ENCODE data around the gene ITPR2.
"Not testable (repeated sequence)": the region's sequence is repeated elsewhere in the genome, so short reads cannot be mapped to it uniquely, and the experiment has no call there.

ITPR2 gene

DNA sequence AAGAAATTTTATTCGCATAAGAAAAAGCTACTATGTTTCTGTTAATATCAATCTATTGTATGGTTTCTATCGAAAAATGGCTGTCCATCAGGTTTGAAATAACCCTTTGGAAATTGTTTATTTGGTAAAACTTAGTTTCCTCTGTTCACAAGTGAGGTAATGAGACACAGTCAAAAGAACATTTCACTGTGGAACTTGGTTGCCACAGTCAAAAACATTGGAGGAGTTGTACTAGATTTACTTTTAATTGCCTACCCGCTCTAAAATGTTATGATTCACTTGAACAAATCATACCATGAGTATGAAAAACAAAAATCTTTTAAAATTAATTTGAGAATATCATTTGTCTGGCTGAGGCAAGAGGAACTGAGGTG, 46.5 kb downstream of the ITPR2 start:
- no peak for DNase-seq

DNA sequence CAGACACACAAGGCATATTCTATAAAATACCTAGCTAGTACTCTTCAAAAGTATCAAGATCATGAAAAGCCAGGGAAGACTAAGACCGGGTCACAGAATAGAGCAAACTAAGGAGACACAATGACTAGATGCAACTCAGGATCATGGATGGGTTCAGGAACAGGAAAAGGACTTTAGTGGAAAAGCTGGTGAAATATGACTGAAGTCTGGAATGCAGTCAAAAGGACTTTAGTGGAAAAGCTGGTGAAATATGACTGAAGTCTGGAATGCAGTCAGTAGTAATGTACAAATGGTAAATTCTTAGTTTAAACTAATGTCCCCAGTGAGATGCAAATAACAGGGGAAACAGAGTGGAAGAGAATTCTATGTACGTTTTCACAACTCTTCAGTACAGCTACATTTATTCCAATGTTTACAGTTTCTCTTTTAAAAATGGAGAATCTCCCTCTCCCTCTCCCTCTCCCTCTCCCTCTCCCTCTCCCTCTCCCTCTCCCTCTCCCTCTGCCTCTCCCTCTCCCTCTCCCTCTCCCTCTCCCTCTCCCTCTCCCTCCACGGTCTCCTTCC, 49.1 kb downstream of the ITPR2 start:
- DNase-seq: not testable (repeated sequence)

DNA sequence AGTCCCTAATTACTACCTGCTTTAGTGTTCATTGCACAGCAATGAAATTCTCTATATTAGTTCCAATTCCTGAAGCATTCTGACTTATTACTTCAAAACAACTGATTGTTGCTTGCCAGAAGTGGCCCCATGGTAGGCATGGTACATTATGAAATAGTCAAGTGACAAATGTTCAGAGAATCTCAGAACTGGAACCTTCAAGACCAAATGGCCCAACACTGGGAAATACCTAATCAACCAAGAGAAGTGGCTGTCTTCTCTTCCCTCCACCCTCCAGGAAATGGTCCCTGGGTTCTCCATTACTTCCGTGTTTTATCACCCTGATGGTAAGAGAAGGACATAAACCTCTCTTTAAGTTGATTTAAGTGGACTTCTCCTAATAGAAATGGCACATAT, 49.9 kb downstream of the ITPR2 start:
- DNase-seq: no peak

DNA sequence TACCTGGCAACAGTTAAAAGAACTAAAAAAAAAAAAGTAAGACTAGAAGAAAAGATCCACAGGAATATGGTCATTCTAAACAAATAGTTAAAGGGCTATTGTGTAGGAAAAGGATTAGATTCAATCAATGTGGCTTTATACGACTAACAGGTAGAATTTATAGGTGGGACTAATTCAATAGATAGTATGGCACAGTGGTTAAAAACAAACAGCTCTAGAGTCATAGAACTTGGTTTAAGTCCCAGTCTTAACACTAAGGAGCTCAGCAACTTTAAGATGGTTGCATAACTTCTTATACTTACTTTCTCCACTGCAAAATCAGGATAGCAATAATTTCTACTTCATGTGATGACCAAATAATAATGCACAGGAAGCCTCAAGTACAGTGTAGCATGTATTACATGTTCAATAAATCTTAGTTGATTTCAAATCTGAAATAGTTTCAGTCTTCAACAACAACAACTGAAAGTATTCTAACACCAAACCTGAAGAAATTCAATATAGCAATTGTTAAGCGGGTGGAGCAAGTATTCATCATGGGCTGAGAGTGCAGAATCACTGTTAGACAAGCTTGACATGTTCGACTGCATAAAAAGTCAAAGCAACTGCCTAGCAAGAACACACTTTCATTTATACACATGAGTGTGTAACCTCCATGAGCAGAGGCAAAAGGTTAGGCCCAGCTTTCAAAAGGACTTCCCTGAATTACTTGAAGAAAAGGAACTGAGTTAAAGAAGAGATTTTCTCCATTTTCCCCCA, 50.4 kb downstream of the ITPR2 start:
- DNase-seq: no peak

DNA sequence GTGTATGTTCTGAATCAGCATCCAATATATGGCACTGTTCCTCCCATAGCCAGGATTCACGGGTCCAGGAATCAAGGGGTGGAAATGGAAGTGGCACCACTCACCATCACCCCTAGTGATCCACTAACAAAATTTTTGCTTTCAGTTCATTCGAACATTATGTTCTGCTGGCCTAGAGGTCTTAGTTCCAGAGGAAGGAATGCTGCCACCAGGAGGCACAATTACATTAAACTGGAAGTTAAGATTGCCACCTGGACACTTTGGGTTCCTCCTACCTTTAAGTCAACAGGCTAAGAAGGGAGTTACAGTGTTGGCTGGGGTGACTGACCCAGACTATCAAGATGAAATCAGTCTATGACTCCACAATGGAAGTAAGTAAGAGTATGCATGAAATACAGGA, 52.3 kb downstream of the ITPR2 start:
- not testable (repeated sequence) for DNase-seq

DNA sequence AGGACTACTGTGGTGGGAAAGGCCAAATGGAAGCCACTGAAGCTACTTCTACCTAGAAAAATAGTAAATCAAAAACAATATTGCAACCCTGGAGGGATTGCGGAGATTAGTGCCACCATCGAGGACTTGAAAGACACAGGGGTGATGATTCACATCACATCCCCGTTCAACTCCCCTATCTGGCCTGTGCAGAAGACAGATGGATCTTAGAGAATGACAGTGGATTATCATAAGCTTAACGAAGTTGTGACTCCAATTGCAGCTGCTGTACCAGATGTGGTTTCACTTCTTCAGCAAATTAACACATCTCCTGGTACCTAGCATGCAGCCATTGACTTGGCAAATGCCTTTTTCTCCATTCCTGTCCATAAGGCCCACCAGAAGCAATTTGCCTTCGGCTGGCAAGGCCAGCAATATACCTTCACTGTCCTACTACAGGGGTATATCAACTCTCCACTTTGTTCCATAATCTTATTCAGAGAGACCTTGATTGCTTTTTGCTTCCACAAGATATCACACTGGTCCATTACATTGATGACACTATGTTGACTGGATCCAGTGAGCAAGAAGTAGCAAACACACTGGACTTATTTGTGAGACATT, 54.7 kb downstream of the ITPR2 start:
- DNase-seq: not testable (repeated sequence)

DNA sequence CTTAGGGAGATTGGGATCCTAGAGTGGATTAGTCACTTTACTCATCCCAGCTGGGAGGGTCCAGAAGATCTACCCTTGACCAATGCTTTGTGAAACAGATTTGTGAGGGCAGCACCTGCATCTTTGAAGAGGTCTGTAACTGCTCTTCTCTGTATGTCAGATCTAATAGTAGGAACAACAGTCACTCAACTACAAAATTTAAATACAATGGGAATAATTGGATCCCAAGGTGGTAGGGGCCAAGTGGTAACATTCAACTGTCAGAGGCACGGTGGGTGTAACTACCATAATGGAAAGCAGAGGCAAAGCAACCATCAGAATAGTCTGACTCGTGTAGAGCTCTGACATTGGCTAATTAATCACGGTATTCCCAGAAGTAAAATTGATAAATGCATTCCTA, 55.8 kb downstream of the ITPR2 start:
- no peak for DNase-seq

DNA sequence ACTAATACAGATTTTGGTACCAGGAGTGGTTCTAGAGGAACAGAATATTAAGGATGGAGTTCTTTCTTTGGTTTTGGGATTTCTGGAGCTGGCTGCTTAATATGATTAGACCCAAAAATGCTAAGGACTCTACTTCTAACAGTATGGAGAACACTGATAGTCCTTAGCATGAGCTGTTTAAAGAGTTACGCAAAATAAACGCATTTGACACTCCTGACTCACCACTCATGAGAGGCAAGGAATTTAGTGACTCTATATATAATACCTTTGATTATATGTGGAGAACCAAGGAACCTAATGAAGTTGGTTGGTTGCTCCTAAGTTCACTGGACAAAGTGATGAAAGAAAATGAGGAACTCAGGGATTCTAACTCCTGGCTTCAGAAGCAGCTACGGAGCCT, 57.0 kb downstream of the ITPR2 start:
- DNase-seq: not testable (repeated sequence)

DNA sequence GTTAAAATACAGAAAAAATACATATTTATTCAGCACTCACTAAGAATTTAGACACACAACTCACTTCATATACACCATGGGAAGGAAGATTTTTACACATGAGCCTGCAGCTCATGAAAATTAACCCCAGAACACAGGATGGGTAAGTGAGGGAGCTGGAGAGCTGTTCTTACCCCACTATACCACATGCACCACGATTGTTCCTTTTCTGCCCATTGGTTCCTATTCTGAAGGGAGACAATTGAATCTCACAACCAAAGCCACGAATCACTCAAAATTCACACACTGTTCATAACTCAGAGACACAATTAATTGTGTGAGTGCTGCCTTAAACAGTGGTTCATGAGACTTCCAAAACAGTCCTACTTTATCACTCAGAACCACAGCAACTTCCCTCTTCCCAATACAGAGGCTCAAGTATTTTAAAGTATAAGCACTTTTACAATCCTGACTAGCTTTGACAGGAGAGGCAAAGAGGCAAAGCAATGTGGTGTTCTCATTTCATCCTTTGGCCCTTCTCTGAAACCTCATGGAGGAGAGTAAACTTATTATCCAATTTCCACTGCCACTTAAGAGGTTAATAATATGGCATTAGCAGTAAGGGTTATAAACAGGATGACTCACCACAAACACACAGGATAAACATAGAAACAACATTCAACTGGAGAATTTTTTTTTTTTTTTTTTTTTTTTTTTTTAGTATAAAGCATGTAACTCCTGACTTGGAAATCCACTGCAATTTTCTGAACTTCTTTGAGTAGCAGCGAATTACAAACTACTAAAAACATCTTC, 59.5 kb downstream of the ITPR2 start:
- DNase-seq: no peak

DNA sequence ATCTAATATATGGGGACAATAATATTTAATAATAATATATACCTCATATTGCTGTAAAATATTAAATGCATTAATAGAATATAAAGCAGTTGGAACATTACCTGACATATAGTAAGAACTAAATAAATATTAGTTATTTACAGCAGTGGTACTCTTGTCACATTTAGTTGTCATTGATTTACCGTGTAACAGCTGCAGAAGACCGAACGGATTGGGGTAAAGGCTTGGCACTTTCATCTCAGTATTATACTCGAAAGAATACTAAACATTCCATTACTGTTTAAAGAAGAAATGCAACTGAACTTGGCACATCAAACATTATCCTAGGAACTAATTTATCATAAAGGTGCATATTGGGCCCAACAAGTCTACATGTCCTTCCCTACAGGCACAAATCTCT, 61.1 kb downstream of the ITPR2 start:
- DNase-seq: no peak

DNA sequence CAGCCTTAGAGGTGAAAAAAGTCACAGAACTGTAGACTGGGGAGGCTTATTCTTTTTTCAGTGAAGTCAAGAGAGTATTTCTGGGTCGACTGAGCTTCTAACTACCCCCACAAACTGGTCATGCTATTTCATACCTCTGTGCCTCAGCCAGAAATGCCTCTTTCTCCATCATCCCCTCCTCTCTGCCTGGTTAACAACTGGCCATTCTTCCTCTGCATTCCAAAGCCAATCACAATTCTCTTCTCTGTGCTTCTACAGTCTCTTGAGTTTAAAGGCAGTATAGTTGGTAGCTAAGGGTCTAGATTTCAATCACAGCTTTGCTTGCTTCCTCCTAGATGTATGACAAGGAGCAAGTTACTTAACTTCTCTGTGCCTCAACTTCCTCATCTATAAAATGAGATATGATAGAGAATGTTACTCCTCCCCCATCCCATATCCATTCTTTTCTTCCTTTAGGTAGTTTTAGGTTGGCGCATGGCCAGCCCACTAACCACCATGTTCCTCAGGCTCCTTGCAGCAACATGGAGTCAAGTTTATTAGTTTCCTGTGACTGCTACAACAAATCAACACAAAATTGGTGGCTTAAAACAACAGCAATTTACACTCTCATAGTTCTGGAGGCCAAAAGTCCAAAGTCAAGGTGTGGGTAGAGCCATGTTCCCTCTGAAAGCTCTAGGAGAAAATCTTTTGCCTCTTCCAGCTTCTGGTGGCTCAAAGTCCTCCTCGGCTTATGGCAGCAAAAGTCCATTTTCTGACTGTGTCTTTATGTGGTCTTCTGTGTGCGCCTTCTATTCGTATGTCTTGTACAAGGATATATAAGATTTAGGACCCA, 62.5 kb downstream of the ITPR2 start:
- no peak for DNase-seq

DNA sequence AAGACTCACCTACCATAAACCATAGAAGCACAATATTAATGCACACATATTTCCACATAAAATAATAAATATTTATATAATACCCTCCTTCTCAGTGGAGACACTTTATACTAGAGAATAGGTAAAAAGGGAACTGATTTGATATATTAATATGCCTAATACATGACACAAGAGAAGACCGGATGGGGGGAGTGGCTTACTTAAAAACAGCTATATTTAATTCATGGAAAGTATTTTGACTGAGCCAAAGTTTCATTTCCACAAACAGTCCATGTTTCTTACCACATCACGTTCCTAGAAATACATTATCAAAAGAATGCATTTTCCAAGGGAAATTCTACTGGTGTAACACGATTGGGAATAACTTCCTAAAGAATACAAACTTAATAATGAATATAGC, 63.4 kb downstream of the ITPR2 start:
- no peak for DNase-seq

DNA sequence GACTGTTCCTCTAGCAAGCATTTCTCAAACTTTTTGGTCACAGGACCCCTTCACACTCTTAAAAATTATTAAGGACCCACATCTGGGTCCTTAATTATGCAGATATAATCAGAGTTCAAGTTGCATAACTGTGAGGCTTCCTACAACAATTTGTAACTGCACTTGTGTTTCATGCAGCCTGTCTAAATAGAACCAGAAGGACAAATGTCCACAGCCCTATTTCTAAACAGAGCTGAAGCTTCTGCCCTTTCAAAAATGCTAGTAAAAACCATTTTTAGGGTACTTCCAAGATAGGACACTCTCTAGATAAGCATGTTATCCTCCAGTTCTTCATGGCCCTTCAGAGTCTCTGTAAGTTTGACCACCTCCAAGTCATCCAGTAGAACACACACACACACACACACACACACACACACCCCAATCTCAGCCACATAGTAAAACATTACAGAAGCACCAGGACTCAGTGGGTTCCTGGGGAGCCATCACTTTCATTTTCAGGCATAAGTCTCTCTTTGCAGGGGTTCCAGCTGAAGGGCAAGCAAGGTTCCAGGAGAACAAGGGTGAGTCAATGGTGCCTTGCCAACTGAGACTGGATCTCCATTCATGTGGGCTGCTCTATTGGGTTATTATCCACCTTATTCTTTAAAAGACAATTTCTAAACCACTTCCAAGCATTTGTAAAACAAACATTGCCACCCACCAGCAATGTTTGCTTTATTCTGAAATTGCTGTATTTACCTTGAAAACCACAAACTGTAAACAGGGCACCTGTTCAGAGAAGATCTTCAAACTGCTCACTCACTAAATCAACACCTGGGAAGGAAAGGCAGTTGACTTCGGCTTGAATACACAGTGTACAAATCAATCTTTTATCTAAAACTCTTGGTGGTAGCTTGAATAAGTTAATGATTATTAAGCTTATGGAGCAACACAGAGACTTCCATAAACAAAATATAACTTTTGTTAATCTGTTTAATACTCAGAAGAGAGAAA, 64.1 kb downstream of the ITPR2 start:
- no peak for DNase-seq

DNA sequence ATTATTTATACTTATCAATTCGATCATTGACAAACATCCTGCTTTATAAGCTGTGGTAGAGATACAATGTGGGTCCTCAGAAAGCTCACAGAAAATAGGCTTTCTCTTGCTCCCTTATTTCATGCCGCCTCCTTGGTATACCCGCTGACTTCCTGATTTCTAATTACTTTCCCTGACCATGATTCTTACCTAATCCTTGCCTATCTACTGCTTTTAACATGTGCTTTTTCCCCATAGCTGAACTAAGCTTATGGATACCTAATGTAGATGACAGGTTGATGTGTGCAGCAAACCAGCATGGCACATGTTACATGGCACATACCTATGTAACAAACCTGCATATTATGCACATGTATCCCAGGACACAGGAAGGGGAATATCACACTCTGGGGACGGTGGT, 65.1 kb downstream of the ITPR2 start:
- no peak for DNase-seq

DNA sequence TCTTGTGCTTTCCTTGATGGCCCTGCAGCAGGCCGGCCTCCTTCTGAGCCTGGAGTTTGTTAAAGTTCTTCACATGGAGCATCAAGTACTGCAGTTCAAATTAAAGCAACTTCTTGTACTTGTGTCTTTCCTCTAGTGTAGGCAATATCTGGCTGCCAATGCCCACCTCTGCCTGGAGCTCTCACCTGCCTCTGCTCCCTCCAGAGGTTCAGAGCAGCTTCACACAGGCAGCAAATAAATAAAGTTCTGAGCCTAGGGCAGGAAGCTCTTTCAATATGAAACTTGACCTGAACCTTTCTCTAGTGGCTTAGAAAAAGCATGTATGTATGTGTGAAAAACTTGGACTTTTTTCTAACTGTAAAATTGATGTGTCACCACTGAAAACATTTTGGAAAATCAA, 65.9 kb downstream of the ITPR2 start:
- DNase-seq: no peak

DNA sequence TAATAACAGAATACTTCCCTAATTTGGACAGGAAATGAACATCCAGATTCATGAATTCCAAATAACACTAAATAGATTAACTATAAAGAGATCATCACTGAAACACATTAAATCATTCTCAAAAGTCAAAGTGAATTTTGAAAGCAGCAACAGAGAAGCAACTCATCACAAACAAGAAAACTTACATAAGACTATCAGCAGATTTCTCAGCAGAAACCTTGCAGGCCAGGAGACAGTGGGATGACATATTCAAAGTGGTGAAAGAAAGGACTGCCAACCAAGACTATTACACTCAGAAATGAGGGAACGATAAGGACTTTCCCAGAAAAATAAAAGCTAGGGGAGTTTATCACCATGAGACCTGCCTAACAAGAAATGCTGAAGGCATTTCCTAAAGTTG, 70.8 kb downstream of the ITPR2 start:
- no peak for DNase-seq

DNA sequence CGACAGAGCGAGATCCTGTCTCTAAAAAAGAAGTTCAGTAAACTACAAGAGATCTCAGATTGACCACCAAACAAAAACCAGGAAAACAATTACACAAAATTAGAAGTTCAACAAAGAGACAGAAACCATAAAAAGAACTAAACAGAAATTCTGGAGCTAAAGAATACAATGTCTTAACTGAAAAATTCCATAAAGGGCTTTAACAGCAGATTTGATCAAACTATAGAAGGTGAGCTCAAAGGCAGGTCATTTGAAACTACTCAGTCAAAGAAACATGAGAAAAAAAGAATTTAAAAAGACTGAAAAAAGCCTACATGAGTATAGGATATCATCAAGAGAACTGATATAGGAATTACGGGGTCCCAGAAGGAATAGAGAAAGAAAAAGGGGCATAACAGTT, 71.2 kb downstream of the ITPR2 start:
- no peak for DNase-seq

DNA sequence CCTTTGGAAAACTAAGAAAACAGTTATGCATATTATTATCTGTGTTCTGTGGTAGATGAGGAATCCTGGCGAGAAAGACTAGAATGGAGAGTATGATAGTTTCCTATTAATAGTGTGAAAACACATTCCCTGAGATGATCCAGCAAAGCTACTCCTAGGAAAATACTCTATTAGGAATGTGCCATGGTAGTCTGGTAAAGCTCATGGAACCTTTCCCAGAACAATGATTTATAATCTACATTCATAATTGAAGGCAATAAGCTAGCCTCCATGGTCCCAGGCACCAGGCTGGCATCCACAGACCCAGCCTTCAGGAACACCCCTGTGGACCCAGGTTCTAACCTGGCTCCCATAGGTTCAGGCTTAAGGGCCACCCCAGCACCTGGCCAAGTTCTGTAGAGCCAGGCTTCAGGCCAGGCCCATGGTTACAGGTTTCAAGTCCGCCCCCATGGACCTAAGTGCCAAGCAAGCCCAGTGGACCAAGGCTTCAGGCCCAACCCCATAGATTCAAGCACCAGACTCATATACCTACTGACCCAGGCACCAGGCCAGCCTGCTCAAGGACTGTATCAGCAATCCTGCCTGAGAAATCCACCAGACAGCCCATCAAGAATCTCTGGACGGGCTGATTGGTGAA, 72.2 kb downstream of the ITPR2 start:
- DNase-seq: no peak

DNA sequence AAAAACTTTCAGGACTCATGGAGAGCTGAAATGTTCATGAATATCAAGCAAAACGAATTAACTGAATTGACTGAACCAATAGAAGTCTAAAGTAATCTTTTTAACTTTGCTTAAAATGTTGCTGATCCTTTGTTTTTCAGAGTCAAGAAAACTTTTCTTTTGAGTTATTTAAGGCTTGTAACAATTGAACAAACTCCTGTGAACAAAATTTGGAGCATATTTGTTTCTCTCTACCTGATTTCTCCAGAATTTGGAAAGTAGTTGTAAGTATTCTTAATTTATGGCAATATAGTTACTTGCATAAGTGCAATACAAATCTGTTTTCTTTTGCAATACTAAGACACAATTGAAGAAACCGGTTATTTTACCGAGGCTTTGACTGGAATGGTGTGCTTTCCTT, 77.6 kb downstream of the ITPR2 start:
- DNase-seq: not testable (repeated sequence)

DNA sequence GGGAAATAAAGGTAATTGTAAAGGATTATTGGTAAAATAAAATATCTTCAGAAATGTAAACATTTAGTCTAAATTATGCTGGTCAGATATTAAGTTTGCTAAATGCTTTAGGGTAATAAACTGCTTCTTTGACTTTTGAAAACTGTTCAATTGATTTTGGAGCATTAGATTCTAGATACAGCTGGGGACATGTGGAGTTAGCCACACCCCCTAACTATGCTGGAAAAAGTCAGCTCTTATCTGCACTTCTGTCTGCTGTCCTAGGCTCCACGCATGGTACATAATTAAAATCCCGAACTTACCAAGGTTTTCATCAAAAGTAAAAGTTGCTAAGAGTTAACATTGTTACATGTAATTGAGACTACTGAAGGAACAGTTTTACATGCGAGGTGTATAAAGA, 78.8 kb downstream of the ITPR2 start:
- DNase-seq: no peak

DNA sequence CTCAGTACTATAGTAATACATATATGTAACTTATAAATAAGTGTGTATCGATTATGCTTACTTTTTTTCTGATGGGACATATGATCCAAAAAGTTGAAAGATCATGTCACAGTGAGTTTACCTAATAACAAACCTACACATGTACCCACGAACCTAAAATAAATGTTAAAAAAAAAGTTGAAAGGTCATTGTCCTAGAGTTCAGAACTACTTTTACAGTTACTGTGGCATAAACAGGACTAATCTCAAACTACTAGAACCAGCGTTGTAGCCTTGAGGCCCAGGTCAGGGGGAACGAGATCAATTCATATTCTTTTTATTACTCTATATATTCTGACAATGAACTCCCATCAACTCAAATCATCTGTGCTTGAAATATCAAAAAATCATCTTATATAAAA, 81.8 kb downstream of the ITPR2 start:
- DNase-seq: no peak
